ENCODE data around the gene PEPD. TPM values are rescaled to one million over a fixed set of nuclear protein-coding genes. Genes with fewer than 3 reads are reported as not detected.

PEPD gene
- total RNA-seq, 1 experiment from 2014 or later = 40.5 TPM

DNA sequence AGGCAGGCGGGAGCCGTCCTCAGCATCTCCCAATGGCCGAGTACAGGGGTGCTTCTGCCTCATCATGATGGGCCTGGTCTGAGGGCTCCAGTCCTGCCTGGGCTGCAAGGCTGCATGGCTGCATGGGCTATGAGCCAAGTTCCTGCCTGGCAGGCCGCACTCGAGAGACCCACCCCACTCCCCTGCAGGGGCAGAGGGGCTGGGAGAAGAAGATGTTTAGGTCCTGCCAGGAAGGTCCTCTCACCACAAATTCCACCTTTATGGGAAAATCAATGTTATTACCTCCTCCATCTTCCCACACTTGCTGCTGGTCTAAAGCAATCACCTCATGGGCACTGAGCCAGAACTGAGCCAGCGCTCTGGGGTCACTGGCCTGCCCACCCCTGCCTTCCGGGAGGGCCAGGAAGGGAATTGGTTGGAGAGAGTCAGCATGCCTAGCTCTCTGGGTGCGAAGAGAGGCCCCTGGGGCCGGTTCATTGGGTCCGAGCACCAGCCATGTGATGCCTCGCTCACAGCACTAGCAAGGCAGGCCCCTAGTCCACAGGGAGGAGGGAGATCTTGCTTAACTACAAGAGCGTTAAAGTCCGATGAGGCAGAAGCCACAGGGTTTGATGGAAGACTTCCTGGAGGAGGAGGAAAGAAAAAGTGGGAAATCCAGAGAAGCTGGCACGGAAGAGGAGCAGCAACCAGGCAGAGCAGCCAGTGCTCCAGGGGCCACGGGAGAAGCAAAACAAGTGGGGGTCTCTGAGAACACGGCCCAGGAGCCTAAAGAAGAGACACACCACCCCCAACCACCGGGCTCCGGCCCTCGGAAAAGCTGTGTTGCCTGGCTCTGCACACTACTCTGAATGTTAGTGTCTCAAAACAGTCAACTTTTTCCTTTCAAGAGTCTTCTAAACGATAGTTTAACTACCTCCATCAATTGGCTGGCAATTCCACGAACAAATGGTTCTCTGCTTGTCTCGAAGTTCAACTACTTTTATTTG, 84.9 kb downstream of the PEPD start (continued):
- TF ChIP-seq, protein P1, sequence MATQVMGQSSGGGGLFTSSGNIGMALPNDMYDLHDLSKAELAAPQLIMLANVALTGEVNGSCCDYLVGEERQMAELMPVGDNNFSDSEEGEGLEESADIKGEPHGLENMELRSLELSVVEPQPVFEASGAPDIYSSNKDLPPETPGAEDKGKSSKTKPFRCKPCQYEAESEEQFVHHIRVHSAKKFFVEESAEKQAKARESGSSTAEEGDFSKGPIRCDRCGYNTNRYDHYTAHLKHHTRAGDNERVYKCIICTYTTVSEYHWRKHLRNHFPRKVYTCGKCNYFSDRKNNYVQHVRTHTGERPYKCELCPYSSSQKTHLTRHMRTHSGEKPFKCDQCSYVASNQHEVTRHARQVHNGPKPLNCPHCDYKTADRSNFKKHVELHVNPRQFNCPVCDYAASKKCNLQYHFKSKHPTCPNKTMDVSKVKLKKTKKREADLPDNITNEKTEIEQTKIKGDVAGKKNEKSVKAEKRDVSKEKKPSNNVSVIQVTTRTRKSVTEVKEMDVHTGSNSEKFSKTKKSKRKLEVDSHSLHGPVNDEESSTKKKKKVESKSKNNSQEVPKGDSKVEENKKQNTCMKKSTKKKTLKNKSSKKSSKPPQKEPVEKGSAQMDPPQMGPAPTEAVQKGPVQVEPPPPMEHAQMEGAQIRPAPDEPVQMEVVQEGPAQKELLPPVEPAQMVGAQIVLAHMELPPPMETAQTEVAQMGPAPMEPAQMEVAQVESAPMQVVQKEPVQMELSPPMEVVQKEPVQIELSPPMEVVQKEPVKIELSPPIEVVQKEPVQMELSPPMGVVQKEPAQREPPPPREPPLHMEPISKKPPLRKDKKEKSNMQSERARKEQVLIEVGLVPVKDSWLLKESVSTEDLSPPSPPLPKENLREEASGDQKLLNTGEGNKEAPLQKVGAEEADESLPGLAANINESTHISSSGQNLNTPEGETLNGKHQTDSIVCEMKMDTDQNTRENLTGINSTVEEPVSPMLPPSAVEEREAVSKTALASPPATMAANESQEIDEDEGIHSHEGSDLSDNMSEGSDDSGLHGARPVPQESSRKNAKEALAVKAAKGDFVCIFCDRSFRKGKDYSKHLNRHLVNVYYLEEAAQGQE (IDR thresholded peaks at IDR 0.05; ENCODE audit: low read depth) = no peak
- TF ChIP-seq YY1 (IDR thresholded peaks at IDR 0.05; ENCODE audit: extremely low read depth, insufficient replicate concordance, low read depth, low read length) (no peak), SIN3A (IDR thresholded peaks at IDR 0.05; ENCODE audit: low read depth) (no peak), ELF1 (IDR thresholded peaks at IDR 0.05; ENCODE audit: borderline replicate concordance, low read depth) (no peak), ZFX (IDR thresholded peaks at IDR 0.05) (no peak)

- BruUV-seq (replicated peaks) = no TSS peak
- TF ChIP-seq, protein P2, sequence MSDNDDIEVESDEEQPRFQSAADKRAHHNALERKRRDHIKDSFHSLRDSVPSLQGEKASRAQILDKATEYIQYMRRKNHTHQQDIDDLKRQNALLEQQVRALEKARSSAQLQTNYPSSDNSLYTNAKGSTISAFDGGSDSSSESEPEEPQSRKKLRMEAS (IDR thresholded peaks at IDR 0.05) = no peak
- no peak for TF ChIP-seq POLR2AphosphoS5 (IDR thresholded peaks at IDR 0.05; ENCODE audit: low read depth, low read length)
- no peak for TF ChIP-seq YY1 (IDR thresholded peaks at IDR 0.05; ENCODE audit: extremely low read depth, insufficient replicate concordance, low read depth, low read length)
- no peak for TF ChIP-seq CEBPB (IDR thresholded peaks at IDR 0.05; ENCODE audit: low read depth)
- TF ChIP-seq EZH2phosphoT487 (IDR thresholded peaks at IDR 0.05; ENCODE audit: borderline replicate concordance) = no peak
- no peak for TF ChIP-seq ATF3 (IDR thresholded peaks at IDR 0.05)
- TF ChIP-seq ZFX (IDR thresholded peaks at IDR 0.05) = no peak
- no peak for TF ChIP-seq CBX3 (IDR thresholded peaks at IDR 0.05; ENCODE audit: low read depth)
- TF ChIP-seq, protein P1 (IDR thresholded peaks at IDR 0.05; ENCODE audit: low read depth) = no peak
- no peaks in the 10 kb centered on the region for H3K79me2 ChIP-seq (ENCODE audit: insufficient read depth, low read length)
- ChIA-PET POLR2A (no interaction called here), RAD21 (ENCODE audit: low non-redundant PET in 1 of 2, low total read pairs in 2 of 2, uncharacterized antibody in 2 of 2, unreplicated experiment in 2 of 2) (no interaction called here), CTCF (no interaction called here)
- H3K4me2 ChIP-seq (ENCODE audit: low read length) = no peak overlapping the region
- no peaks in the 10 kb centered on the region for H3K9me3 ChIP-seq (ENCODE audit: control insufficient read depth in 1 of 2, insufficient read depth in 1 of 2, low read depth in 1 of 2, low read length in 2 of 2)
- H3K36me3 ChIP-seq (ENCODE audit: control insufficient read depth in 1 of 2, insufficient read depth in 2 of 2, low read length in 2 of 2) = no peaks in the 10 kb centered on the region
- no peaks in the 10 kb centered on the region for H3K4me1 ChIP-seq (ENCODE audit: control insufficient read depth in 1 of 2, insufficient read depth in 2 of 2, low read length in 2 of 2)
- no peak overlapping the region for H3K9ac ChIP-seq (ENCODE audit: low read length)
- no peaks in the 10 kb centered on the region for H3K9me2 ChIP-seq (ENCODE audit: insufficient read depth)
- ATAC-seq (no peak), DNase-seq (ENCODE audit: low read depth, low spot score) (no peak)
- no peaks in the 10 kb centered on the region for H4K20me1 ChIP-seq (ENCODE audit: insufficient read depth)
- no peak overlapping the region for H3K27ac ChIP-seq (ENCODE audit: low read depth, low read length)
- no peak overlapping the region for H2AFZ ChIP-seq (ENCODE audit: low read depth, low read length, poor library complexity, severe bottlenecking)
- H3K27me3 ChIP-seq (ENCODE audit: insufficient read depth, low read length) = no peaks in the 10 kb centered on the region
- intact Hi-C loops (cut with micrococcal nuclease) = no loop called here
- H3K4me3 ChIP-seq (replicated peaks in 1 of 2; ENCODE audit: low read depth in 1 of 2, low read length in 2 of 2) = no peak overlapping the region
Measured at GRCh38 chr19:33435706-33436359, 85.8 kb downstream of the PEPD start.

Measured in HCT116 (cell line).